Breast epithelium (tissue), 4 donors: Measurements from ENCODE around the gene CCAR1. TPM values are rescaled to one million over a fixed set of nuclear protein-coding genes. Genes with fewer than 3 reads are reported as not detected.
"Not testable (repeated sequence)": the region's sequence is repeated elsewhere in the genome, so short reads cannot be mapped to it uniquely, and the experiment has no call there.

Experiments
- DNase-seq, 2 donors: peaks; one replicate each; pipeline ENCODE4 v3.0.0-alpha.2; 2019; ENCODE audit warnings: low spot score in 2 of 2
- H3K27ac ChIP-seq, 2 donors: fragments of 200-600 bp; sonication (generic) in 1 of 2; one replicate each; pipeline ENCODE4 v1.5.1; 2016 to 2019; ENCODE audit warnings: mild to moderate bottlenecking in 1 of 2
- H3K27me3 ChIP-seq, 2 donors: fragments of 200-600 bp; sonication (generic) in 1 of 2; one replicate each; pipeline versions ENCODE4 v1.5.1 to v1.6.0; 2017 to 2019; ENCODE audit warnings: control low read depth in 1 of 2, mild to moderate bottlenecking in 1 of 2
- H3K36me3 ChIP-seq: fragments of 200-600 bp; one replicate; pipeline ENCODE4 v1.5.1; 2019
- H3K4me1 ChIP-seq, 2 donors: fragments of 200-600 bp; sonication (generic); one replicate each; pipeline ENCODE4 v1.5.1; 2016 to 2019; ENCODE audit warnings: control low read depth in 1 of 2
- H3K4me3 ChIP-seq, 3 donors: fragments of 200-600 bp; sonication (generic); 1 replicate in 2 of 3; 2 replicates in 1 of 3; pipeline ENCODE4 v1.5.1; 2016 to 2019; ENCODE audit warnings: mild to moderate bottlenecking in 3 of 3, moderate library complexity in 2 of 3
- H3K9me3 ChIP-seq, 2 donors: fragments of 200-600 bp; sonication (generic) in 1 of 2; one replicate each; pipeline ENCODE4 v1.5.1; 2016 to 2019; ENCODE audit warnings: control low read depth in 1 of 2
- CTCF ChIP-seq, 3 donors: fragments of 450-650 bp; IDR thresholded peaks; one replicate each; pipeline ENCODE4 v1.5.1; 2016 to 2017; ENCODE audit warnings: antibody characterized with exemption in 3 of 3, mild to moderate bottlenecking in 3 of 3, moderate library complexity in 3 of 3
- POLR2A ChIP-seq: fragments of 450-650 bp; IDR thresholded peaks from one replicate; pipeline ENCODE4 v1.6.1; 2016; ENCODE audit warnings: antibody characterized with exemption, mild to moderate bottlenecking, moderate library complexity
- POLR2AphosphoS5 ChIP-seq, 3 donors: sonication (generic); formaldehyde crosslinking; IDR thresholded peaks; one replicate each; pipeline ENCODE4 v1.6.1; 2017; ENCODE audit warnings: antibody characterized with exemption in 3 of 3
- intact Hi-C: fragments of 100-400 bp; cut with DNase I; formaldehyde crosslinking; loops from one replicate; pipeline ENCODE4 v1.15.1; 2023; ENCODE audit warnings: low total_unique reads
- total RNA-seq, 3 donors: library from RNA; depleted of rRNA; stranded (reverse); fragments of >200 nt; gene quantifications; one replicate each; pipeline ENCODE4 v1.1.0, GENCODE V29; 2016

The CCAR1 gene
- total RNA-seq, 3 donors from 2014 or later: 60.6 to 91.9 (median 70.8) TPM

GRCh38 chr10:68826764-68827591 lies 105.9 kb downstream of the CCAR1 start, which contains the start of gene STOX1:
Gene STOX1 (plus strand): TSS chr10:68827531. CDS start chr10:68827624, 93 bp downstream.
- peak within 1 kb of the TSS; percentile 60 to 71 for H3K27ac ChIP-seq
- H3K9me3 ChIP-seq: no peaks in the 10 kb centered on the region
- TF ChIP-seq POLR2AphosphoS5 (IDR thresholded peaks at IDR 0.05) (no peak), CTCF (IDR thresholded peaks at IDR 0.05) (no peak), POLR2A (no peak)
- H3K4me1 ChIP-seq: no peaks in the 10 kb centered on the region
- DNase-seq: peak; percentile 20 to 62
- no peaks in the 10 kb centered on the region for H3K27me3 ChIP-seq
- intact Hi-C loops: no loop called here
- H3K4me3 ChIP-seq: peak within 1 kb of the TSS; percentile 48 to 89 (median 63)
- no peaks in the 10 kb centered on the region for H3K36me3 ChIP-seq

- Histone ChIP-seq H3K4me3 (peak overlapping the region; percentile 48 to 89 (median 63)), H3K27ac (peak overlapping the region in 1 of 2 donors; percentile 71)
- H3K9me3 ChIP-seq, DNase-seq, H3K27me3 ChIP-seq, intact Hi-C loops, H3K4me1 ChIP-seq, H3K36me3 ChIP-seq: not testable (repeated sequence)
Measured at GRCh38 chr10:68827592-68827959, 106.5 kb downstream of the CCAR1 start.

GRCh38 chr10:68828083-68828601 lies 107.1 kb downstream of the CCAR1 start:
- DNase-seq, H3K27ac ChIP-seq, H3K9me3 ChIP-seq, intact Hi-C loops, H3K36me3 ChIP-seq, H3K27me3 ChIP-seq, H3K4me1 ChIP-seq: not testable (repeated sequence)
- peak overlapping the region; percentile 31 to 72 (median 53) for H3K4me3 ChIP-seq

GRCh38 chr10:68828833-68829232 lies 107.8 kb downstream of the CCAR1 start:
- intact Hi-C loops: no loop called here
- H3K36me3 ChIP-seq: no peaks in the 10 kb centered on the region
- H3K9me3 ChIP-seq: no peaks in the 10 kb centered on the region
- no peak for DNase-seq
- no peaks in the 10 kb centered on the region for H3K27me3 ChIP-seq
- H3K27ac ChIP-seq: no peak overlapping the region
- H3K4me1 ChIP-seq: no peaks in the 10 kb centered on the region
- no peak overlapping the region for H3K4me3 ChIP-seq
- no peak for TF ChIP-seq POLR2AphosphoS5 (IDR thresholded peaks at IDR 0.05)
- no peak for TF ChIP-seq POLR2A
- TF ChIP-seq CTCF (IDR thresholded peaks at IDR 0.05): no peak

- Histone ChIP-seq H3K4me1 (no peaks in the 10 kb centered on the region), H3K36me3 (no peaks in the 10 kb centered on the region), H3K27me3 (no peaks in the 10 kb centered on the region), H3K27ac (no peak overlapping the region), H3K9me3 (no peaks in the 10 kb centered on the region), H3K4me3 (no peak overlapping the region)
- intact Hi-C loops: no loop called here
- TF ChIP-seq POLR2A (no peak), POLR2AphosphoS5 (IDR thresholded peaks at IDR 0.05) (no peak), CTCF (IDR thresholded peaks at IDR 0.05) (no peak)
- DNase-seq: no peak
Measured at GRCh38 chr10:68829521-68829920, 108.5 kb downstream of the CCAR1 start.

GRCh38 chr10:68829952-68830351 lies 108.9 kb downstream of the CCAR1 start:
- intact Hi-C loops: no loop called here
- H3K4me1 ChIP-seq: no peaks in the 10 kb centered on the region

More at GRCh38 chr10:68829952-68830351, 108.9 kb downstream of the CCAR1 start:
- Histone ChIP-seq H3K4me3 (no peak overlapping the region), H3K9me3 (no peaks in the 10 kb centered on the region), H3K27ac (no peak overlapping the region), H3K27me3 (no peaks in the 10 kb centered on the region), H3K36me3 (no peaks in the 10 kb centered on the region)
- TF ChIP-seq CTCF (IDR thresholded peaks at IDR 0.05) (no peak), POLR2A (no peak), POLR2AphosphoS5 (IDR thresholded peaks at IDR 0.05) (no peak)
- no peak for DNase-seq
